Glomerular visceral epithelial cell (primary cell): ENCODE results near the gene SPATA45.
A peak's percentile ranks its signal among the peaks of the same experiment; 100 is the strongest.

Experiments
- DNase-seq: peaks from one replicate; pipeline ENCODE4 v3.0.0-alpha.2; 2016; ENCODE audit errors: extremely low spot score

Gene SPATA45

DNA sequence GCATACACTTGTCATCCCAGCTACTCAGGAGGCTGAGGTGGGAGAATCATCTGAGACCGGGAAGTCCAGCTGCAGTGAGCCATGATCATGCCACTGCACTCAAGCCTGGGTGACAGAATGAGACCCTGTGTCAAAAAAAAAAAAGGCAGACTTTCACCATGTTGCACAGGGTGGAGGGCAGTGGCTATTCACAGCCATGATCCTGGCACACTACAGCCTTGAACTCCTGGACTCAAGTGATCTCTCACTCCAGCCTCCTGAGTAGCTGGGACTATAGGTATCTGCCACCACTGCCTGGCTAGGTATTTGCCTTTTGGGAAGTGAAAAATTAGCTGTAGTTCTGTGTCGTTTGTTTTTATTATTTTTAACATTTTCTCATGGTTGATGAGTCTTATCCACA lies 19.1 kb downstream of the SPATA45 start:
- no peak for DNase-seq

DNA sequence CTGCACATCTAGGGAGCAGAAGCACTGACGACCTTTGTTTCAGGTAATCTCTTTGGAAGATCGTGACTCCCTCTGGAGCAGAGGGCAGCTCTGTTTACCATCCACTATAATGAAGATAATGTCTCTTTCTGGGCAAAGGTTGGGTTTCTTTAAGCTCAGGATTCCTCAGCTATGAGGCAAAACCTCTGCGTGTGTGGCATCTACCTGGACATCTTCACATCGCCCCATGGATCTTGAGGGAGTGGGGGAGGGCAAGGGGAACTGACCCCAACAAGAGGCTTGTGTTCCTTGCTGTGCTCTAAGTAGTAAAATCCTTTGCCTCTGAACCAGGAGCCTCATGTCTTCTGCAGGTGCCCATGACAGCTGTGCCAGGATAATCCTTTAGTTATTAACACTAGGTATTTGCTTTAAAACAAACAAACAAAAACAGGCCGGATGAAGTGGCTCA lies 19.6 kb downstream of the SPATA45 start:
- DNase-seq: no peak

DNA sequence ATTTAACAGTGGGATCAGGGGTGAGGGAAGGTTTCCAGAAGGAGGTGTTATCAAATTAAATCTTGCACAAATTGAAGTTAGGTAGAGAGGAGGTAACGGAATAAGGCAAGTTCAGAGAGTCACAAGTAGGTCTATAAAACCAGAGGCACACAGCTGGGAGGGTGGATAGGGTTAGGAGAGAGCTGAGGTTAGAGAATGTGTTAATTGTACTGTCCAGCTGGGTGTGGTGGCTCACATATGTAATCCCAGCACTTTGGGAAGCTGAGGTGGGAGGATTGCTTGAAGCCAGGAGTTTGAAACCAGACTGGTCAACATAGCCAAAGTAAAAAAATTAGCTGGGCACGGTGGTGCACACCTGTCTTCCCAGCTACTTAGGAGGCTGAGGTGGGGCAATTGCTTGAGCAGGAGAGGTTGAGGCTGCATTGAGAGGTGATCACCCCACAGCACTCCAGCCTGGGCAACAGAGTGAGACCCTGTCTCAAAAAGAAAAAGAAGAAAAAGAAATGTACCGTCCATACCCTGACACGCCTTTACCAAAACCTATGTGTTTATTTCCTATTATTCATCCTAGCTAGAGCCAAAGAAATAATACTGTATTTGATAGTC lies 20.2 kb downstream of the SPATA45 start:
- DNase-seq: no peak

DNA sequence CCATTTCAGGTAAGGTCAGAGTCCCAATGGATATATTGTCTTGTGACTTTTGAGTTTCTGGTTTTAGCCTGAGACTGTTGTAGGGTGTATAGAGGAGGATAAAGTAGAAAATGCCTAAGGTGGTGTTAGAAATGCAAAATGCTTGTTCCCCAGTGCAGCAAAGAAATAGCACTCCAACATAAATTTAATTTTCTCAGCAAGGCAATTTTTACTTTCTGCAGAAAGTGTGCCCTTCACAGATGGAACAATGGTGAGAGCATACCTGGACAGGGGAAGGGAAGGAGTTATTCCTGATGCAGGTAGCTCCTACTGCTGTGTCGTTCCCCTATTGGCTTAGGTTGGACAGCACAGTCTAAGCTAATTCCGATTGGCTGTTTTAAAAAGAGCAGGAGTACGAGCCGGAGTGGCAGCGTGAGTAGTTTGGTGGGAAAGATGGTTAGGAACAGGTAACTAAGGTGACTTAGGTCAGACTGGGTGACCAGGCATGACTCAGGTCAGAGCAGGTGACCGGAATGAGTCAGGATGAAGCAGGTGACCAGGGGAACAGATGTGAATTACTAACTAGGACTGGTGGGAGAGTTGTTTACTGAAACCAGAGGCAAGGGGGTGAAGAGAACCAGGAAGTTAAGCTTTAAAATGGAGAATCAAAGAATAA lies 21.5 kb downstream of the SPATA45 start:
- DNase-seq: no peak

DNA sequence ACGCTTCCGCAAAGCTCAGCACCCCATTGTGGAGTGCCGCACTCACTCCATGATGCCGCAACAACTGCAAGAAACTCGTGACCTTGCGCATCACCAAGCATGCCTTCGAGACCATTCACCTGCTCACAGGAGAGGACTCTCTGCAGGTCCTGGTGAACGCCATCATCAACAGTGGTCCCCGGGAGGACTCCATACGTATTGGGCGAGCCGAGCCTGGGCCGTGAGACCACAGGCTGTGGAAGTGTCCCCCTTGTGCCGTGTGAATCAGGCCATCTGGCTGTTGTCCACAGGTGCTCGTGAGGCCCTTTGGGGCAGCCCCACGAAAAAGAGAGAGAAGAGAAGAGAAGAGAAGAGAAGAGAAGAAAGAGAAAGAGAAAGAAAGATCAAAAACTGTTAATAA lies 23.2 kb downstream of the SPATA45 start:
- no peak for DNase-seq

DNA sequence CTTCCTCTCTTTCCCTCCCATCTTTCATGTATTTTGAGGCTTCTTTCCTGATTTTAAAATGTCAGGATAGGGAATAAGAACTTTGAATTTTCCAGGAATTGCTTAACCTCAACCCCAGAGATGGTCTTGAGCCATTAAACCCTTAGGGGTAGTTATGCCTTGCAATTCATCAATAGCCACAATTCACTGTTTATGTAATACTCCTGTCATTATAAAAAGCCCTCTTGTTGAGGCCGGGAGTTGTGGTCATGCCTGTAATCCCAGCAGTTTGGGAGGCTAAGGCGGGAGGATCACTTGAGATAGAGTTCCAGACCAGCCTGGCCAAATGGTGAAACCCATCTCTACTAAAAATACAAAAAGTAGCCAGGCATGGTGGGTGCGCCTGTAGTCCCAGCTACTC lies 24.5 kb downstream of the SPATA45 start:
- no peak for DNase-seq

DNA sequence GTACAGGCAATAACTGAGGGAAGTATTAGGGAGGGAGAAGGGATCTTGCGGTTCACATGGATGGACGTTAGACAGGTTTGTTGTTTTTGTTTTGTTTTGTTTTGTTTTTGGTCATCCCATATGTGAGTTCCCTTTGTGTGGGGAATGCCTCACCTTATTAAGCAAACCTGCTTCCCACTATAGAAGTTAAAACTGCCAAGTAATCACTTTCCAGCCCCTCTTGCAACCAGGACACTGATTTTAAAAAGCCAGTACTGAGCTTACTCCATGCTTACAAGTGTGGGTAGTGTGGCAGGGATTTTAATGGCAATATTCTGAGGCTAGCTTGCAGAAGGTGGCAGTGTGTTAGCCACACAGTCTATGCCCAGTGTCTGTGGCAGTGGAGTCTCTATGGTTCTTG lies 26.5 kb downstream of the SPATA45 start:
- DNase-seq: no peak

DNA sequence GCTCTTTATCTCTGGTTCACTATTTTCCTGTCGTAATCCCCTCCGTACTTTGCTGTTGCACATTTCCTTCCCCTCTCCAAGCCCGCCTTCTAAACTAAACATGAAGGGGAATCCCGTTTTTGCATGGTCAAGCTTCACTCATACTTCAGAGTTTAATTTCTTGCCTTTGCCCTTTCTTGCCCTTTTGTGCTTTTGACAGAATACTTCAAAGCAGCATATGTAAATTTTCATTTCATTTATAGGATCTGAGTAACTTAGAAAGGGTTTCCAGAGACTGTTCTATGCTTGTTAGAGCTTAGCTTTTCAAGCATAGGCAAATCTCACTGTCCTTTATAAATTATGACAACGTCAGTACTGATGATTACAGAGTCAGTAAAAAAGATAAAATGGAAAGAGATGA lies 27.7 kb downstream of the SPATA45 start:
- DNase-seq: no peak

DNA sequence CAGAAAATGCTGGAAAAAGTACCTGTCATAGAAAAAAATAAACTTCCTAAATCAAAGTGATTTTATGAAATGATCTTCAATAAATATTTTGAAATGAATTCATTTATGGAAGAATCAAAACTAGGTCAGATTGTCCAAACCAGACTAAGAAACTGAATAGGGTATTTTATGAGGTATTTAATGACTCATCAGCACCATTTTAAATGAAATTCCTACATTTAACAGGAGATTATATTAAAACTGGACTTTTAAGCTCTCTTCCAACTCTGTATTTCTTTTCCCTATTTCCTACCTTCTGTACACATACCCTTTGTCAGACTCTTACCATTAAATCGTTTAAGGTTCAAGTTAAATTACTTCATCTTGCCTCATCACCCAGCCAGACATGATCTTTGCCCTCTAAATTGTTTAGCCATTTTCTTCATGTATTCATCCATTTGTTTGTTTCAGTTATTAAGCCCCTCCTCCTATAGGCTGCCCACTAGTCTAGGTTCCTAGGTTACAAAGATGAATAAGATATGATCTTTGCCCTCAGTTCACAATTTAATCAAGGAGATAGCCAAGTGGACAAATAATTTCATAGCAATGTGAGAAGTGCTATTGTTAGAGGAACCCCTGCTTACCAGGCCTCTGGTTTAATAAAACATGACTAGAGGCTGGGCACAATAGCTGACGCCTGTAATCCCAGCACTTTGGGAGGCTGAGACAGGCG lies 30.7 kb downstream of the SPATA45 start:
- DNase-seq: no peak

DNA sequence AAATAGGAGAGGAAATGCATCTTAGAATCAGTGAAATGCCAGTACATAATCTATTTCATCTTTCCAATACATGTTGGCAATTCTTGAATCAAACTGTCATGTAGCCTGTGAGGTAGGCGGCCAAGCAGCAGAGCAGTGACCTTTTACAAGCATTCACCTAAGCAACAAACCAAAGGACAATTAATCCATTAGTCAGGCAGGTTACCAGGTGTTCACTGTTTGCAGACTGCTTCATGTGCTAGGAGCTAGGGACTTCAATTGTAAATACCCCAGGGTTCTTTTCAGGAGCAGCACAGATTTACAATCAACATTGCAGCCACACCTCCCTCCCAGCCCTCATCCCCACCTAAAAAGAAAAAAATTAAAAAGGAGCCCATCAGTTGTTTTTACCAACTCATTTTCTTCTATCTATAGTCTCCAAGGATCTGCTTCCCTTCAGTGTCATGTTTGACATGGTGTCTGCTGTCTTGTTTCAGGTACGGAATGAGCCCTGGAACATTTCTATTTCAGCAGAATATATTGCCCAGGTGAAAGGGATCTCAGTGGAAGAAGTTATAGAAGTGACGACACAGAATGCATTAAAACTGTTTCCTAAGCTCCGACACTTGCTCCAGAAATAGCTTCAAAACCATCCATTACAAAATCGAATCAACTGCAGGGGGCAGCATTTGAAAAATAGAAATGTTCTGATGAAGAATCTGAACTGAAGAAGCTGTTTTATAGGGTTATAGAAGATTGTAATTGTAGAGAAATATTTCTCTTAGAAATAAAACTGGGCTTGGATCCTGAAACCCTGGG lies 32.7 kb downstream of the SPATA45 start:
- DNase-seq: no peak

DNA sequence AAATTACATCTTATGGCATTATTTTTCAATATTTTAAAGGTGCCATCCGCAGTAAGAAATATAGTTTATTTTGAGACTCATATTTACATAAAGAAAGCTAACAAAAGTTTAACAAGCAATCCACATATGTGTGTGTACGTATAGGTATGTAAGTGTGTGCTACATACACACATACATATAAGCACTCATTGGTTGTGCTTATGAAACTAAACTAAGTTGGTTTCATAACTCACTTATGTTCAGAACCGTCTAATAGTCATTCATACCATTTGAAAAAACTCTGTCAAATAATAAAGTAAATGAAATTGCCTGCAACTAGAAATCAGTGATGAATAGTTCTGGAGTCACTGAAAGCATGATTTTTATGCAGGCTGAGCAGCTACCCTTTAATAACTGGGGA lies 41.7 kb downstream of the SPATA45 start:
- DNase-seq: no peak

DNA sequence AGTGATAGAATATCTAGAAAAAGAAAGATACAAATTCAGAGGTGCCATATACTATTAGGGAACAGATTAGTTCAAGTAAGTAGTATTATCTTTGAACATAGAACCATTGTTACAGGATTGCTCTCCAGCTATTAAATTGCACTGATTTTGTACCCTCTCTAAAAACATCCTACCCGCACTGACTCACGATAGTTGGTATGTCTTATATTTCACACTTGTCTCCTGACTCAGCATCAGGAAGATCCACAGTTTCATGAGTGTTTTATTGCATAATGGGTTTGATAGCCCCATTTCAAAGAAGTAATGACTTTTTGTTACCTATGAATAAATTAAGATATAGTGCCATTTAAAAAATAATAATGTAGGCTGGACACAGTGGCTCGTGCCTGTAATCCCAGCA lies 49.8 kb downstream of the SPATA45 start:
- DNase-seq: peak; percentile 13

DNA sequence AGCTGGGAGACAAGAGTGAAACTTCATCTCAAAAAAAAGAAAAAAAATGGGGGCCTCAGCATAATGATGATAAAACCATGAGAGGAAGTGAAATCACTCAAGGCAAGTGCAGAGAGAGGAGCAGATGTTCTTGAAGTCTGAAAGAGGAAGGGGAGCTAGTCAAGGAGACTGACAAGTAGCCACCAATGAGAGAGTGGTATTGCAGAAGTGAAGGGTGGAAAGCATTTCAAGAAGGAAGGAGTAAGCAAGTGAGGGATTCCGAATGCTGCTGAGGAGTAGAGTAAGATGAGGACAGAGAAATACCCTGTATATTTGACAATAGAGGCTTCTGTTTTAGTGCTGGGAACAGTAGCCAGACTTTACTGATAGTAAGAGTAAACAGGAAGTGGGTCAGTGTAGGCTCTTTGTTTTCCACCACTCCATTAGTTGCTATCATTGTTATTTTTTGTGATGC lies 52.9 kb downstream of the SPATA45 start:
- DNase-seq: no peak

DNA sequence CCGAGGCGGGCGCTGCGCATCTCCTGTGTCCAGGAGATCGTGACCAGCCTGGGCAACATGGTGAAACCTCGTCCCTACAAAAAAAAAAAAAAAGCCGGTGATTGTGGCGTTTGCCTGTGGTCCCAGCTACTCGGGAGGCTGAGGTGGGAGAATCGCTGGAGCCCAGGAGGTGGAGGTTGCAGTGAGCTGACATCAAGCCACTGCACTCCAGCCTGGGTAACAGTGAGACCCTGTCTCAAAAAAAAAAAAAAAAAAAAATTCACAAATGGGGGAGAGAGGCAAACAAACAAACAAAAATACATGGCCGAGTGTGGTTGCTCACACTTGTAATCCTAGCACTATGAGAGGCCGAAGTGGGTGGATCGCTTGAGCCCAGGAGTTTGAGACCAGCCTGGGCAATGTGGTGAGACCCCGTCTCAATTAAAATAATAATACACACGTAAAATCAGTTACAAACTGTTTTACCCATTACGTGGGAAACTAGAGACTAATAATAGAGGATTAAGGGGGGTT lies 55.0 kb downstream of the SPATA45 start:
- DNase-seq: no peak

DNA sequence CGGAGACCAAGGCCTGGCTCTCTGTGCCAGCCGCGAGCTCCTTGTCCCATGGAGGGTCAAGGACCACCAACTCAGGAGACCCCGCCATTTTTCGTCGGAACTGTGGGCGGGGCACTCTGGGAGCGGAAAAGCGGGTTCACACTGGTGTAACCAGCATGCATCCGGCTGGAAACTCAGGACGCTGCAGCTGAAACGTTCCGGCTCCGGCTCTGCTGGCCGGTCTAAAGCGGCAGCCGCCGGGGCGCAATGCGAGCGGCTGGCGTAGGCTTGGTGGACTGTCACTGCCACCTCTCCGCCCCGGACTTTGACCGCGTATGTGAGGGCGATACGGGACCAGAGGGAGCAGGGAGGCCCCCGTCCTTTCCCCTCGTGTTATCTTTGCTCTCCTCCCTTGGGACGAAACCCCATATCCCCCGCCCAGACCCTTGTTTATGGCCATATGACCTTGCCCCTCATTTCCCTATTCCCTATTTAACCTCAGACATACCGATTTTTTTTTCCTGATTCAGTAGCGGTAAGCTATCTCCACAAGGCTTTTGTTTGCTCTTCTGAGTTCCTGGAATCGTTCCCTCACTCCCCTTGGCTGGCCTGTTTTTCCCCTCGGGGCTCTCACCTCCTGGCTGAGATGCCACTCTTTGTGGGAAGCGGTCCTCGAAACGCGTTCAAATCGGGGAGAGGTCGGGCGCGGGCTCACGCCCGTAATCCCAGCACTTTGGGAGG lies 55.6 kb downstream of the SPATA45 start, which contains the start of the genes NSL1 and TATDN3:
NSL1 (minus strand) TSS at position 102 of the 720 bp plus-strand sequence; CDS start at position 88, 14 bp downstream.
TATDN3 (plus strand) TSS at position 219 of the 720 bp plus-strand sequence; CDS start at position 247, 28 bp downstream.
- DNase-seq: peak; percentile 94

DNA sequence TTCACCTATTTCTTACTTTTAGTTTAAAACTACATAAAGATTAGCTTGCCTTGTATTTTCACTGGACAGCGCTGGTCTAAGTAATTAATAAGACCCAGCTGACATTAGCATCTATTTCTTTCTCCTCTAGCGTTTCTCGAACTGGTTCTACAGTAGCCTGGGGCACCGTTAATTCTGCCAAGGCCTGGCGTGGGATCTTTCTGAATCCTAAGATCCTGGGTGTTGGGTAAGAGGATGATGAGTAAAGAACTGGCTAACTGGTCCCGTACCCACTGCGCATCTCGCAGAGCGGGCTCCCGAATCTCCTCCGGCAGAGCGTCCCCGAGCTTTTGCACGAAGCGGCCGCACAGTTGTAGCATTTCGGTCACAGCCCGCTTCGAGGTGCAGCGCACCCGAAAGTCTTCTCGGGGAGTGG lies 56.2 kb downstream of the SPATA45 start:
- DNase-seq: no peak

DNA sequence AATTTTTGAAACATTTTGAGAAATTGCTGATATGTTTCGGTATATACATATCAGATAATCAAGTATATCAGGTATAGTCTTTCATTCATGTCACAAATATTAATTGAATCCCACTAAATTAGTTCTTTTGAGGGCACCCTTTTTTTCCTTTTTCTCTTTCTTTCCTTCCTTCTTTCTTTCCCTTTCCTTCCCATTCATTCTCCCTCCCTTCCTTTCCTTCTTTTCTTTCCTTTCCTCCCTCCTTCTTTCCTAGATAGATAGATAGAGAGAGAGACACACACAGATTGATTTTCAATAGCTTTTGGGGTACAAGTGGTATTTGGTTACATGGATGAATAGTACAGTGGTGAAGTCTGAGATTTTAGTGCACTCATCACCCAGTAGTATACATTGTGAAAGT lies 61.6 kb downstream of the SPATA45 start:
- DNase-seq: no peak

DNA sequence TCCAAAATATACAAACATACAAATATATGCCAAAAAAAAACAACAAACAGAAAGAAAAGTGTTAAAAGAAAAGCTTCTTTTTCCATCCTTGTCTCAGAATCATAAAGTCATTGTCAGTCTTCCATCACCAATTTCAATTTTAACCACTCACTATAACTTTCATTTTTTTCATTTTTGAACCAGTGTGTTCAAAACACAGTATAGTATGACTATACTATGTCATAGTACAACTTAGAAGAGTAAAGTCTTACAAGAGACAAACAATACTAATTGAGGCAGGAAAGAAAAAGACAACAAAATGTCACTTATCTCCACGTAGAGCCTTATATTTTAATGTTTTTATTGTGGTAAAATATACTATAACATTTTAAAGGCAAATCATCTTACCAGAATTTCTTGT lies 63.5 kb downstream of the SPATA45 start:
- no peak for DNase-seq

DNA sequence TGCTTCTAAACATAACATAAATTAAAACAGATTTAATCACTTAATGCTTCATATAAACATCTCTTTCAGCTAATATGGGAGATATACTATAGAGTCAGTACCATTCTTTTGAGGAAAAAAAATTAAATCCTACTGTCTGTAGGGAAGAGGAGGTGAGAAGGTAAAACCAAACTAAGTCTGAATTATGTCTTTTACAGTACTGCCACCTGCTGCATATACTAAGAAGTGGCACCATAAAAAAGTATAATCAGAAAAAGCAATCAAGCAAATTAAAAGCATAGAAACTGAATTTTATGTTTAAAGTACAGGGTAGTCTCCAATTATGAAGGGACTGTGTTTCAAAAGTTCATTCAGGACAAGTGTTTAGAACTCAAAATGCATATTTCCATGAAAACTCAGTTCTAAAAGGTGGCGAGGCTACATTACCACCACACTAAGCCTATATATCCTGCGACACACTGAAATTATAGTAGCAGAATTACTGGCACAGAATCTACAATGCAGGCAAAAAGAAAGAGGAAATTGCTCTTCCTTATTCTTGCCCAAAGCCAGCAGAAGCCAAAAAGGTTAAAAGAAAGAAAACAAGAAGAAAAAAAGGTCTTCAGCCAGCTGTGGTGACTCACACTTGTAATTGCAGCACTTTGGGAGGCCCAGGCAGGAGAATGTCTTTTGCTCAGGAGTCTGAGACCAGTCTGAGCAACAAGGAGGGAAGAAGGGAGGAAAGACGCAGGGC lies 64.9 kb downstream of the SPATA45 start:
- DNase-seq: peak; percentile 31

DNA sequence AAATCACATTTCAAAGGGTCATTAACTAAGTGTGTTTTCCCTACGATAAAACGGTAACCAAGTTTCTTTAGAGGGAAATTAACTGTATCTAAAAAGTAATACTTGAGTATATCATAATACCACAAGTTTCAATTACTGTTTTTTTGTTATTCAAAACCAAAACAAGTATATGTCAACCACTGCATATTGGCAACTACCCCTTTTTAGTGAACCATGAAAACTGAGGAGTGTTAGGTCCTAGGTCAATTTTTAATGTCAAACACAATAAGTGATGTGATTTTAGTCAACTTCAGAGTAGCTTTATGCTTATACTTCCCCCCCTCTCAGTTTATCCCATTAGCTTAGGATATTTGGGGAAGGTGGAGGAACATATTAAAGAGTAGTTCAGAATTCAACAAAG lies 66.2 kb downstream of the SPATA45 start:
- DNase-seq: no peak
